AG10803 (cell line): ENCODE data around the gene PPARD.

Source experiments
- DNase-seq: peaks from one replicate; pipeline ENCODE4 v3.0.0; 2010; ENCODE audit warnings: low read depth
- H3K4me3 ChIP-seq: 2 replicates; pipeline ENCODE4 v1.5.1; 2011; ENCODE audit warnings: mild to moderate bottlenecking, low read length, control low read depth
- TF ChIP-seq, protein P1 (sequence below): conservative IDR thresholded peaks from 2 replicates; pipeline ENCODE4 v1.5.1; 2011; ENCODE audit warnings: mild to moderate bottlenecking, low read length, control low read depth, inconsistent platforms

PPARD gene

GRCh38 chr6:35309611-35310264 lies 32.6 kb upstream of the PPARD start:
- TF ChIP-seq, protein P1, sequence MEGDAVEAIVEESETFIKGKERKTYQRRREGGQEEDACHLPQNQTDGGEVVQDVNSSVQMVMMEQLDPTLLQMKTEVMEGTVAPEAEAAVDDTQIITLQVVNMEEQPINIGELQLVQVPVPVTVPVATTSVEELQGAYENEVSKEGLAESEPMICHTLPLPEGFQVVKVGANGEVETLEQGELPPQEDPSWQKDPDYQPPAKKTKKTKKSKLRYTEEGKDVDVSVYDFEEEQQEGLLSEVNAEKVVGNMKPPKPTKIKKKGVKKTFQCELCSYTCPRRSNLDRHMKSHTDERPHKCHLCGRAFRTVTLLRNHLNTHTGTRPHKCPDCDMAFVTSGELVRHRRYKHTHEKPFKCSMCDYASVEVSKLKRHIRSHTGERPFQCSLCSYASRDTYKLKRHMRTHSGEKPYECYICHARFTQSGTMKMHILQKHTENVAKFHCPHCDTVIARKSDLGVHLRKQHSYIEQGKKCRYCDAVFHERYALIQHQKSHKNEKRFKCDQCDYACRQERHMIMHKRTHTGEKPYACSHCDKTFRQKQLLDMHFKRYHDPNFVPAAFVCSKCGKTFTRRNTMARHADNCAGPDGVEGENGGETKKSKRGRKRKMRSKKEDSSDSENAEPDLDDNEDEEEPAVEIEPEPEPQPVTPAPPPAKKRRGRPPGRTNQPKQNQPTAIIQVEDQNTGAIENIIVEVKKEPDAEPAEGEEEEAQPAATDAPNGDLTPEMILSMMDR = no peak
- H3K4me3 ChIP-seq = no peak overlapping the region
- DNase-seq = no peak

DNA sequence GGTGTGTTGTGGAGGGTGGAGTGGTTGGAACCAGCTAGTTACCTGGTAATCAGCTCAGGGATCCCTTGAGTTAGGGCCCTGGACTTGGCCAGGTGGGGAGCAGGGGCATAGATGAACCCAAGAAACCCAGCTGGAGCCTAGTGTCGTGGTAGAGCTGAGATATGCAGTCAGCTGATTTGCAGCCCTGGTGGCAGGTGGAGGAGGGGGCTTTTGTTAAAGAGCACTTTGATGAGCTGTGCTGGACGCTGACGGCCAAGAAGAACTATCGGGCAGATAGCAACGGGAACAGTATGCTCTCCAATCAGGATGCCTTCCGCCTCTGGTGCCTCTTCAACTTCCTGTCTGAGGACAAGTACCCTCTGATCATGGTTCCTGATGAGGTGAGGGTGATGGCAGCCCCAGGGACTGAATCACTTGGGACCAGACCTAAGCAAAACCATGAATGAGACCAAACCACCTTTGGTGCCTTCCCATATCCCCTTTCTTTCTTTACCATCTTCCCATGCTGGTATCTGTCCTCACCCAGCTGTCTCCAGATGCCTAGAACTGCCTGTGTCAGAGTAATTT lies 32.0 kb upstream of the PPARD start:
- H3K4me3 ChIP-seq = no peak overlapping the region
- no peak for DNase-seq
- TF ChIP-seq, protein P1 = no peak

DNA sequence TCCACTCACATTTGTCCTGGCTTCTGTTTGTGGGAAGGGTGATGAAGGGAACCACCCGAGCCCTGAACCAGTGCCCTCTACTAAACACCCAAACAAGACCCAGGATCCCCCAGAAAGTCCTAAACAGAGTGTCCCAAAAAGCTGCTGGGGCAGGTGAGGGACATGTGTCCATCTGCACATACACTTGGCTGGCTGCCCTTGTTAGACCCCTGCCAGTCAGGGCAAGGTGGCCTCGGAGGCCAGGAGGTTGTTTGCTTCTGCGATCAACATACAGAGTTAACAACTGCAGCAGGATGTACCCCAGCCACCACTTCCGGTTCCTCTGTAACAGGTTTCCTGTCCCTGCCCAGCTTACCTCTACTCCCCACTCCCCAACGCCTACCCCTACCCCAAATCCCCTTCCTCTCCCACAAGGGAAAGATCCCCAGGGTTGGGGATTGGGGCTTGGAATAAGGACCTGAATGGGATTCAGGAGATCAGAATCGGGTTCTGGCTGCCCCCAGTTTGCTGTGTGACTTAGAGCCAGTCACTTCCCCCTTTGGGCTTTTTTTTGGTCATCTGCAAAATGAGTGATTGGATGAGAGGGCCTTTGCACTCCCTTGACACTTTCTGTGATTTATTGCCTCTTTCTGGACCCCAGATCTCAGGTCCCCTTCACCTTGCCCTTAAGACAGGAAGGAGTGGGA lies 30.8 kb upstream of the PPARD start:
- no peak overlapping the region for H3K4me3 ChIP-seq
- no peak for DNase-seq

GRCh38 chr6:35312076-35312800 lies 30.1 kb upstream of the PPARD start:
- TF ChIP-seq, protein P1 = no peak
- no peak for DNase-seq
- no peak overlapping the region for H3K4me3 ChIP-seq

More for the DNA sequence above, 30.8 kb upstream of the PPARD start:
- TF ChIP-seq, protein P1 = no peak

GRCh38 chr6:35312807-35313206 lies 29.6 kb upstream of the PPARD start:
- no peak overlapping the region for H3K4me3 ChIP-seq
- DNase-seq = no peak
- TF ChIP-seq, protein P1 = no peak

DNA sequence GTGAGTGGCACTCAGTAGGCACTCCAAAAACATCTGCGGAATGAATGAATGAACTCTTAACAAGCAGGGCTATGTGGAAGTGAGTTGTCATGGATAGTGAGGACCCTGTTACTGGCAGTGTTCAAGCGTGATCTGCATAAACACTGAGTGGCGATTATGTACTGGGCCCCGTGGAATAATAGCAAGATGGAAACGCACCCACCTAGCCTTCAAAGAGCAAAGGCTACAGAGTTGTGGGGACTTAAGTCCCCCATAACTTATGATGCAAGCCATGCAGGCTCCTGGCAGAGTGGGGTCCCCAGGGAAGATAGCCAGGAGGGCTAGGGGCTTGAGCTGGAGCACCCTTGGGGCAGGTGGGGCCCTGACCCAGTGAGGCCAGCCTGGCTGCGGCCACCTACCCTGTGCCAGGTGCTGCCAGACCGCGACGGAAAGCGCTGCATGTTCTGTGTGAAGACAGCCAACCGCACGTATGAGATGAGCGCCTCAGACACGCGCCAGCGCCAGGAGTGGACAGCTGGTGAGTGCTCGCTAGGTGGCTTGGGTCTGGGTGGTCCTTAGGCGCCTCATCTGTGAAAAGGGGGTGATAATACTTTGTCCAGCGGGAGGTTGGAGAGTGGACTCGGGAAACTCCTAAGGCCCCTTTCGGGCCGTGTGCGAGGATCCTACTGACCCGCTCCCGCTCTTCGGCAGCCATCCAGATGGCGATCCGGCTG lies 24.7 kb upstream of the PPARD start:
- TF ChIP-seq, protein P1 = no peak
- H3K4me3 ChIP-seq = peak overlapping the region; percentile 66
- DNase-seq = no peak
